ENCODE results near the gene OR52W1. TPM values are rescaled to one million over a fixed set of nuclear protein-coding genes. Genes with fewer than 3 reads are reported as not detected.
"Not testable (repeated sequence)": the region's sequence is repeated elsewhere in the genome, so short reads cannot be mapped to it uniquely, and the experiment has no call there.

The OR52W1 gene
- total RNA-seq, 1 experiment from 2014 or later: not detected

GRCh38 chr11:6228520-6228919 lies 29.5 kb downstream of the OR52W1 start:
- Histone ChIP-seq H3K9me3 (replicated peaks) (no peaks in the 10 kb centered on the region), H3K27ac (no peak overlapping the region), H3K27me3 (replicated peaks) (no peaks in the 10 kb centered on the region), H3K36me3 (no peaks in the 10 kb centered on the region), H3K4me1 (replicated peaks) (no peaks in the 10 kb centered on the region), H3K4me3 (no peak overlapping the region)
- no peak for DNase-seq (ENCODE audit: low read depth in 1 of 2, low spot score in 2 of 2)

GRCh38 chr11:6229911-6230310 lies 30.9 kb downstream of the OR52W1 start:
- Histone ChIP-seq H3K27ac (no peak overlapping the region), H3K4me1 (replicated peaks) (no peaks in the 10 kb centered on the region), H3K27me3 (replicated peaks) (no peaks in the 10 kb centered on the region), H3K36me3 (no peaks in the 10 kb centered on the region), H3K4me3 (no peak overlapping the region), H3K9me3 (replicated peaks) (no peaks in the 10 kb centered on the region)
- DNase-seq (ENCODE audit: low read depth in 1 of 2, low spot score in 2 of 2): no peak

DNA sequence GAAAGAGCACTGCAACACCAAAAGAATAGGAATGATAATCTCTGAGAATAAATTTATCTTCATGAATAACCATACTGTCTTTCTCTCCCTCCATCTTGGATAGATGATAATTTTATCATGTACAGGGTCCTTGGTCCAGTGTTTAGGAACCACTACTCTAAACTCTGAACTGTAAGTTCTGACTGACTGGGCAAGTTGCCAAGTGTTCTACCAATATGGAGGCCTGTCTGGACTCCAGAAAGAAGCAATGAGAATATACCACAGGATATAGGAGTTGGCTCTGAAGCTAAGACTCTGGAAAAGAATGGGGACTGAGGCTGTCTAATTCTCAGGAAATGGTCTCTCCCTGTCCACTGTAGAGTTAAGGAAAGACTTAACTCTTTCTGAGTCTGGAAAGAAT lies 33.9 kb downstream of the OR52W1 start:
- Histone ChIP-seq H3K4me3 (no peak overlapping the region), H3K9me3 (replicated peaks) (no peaks in the 10 kb centered on the region), H3K27me3 (replicated peaks) (no peaks in the 10 kb centered on the region), H3K36me3 (no peaks in the 10 kb centered on the region), H3K27ac (no peak overlapping the region), H3K4me1 (replicated peaks) (no peaks in the 10 kb centered on the region)
- no peak for DNase-seq (ENCODE audit: low read depth in 1 of 2, low spot score in 2 of 2)

DNA sequence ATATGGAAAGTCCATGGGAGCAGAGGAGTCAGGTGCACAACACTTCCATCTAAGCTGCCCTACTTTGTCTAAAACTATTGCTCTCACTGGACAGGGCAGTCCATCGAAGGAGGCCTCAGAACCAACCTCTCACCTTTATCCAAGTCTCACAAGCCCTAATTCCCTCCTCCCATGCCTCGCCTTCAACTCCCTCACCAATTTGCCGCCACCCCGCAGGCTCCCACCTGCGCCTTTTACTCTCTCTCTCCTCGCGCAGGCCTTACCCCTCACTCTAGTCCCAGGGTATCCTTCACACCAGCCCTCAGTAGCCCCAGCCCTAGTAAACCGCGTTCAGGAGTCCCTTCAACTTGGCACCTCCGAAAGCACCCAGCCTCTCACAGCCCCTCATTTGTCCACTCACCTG lies 35.0 kb downstream of the OR52W1 start:
- no peak for DNase-seq (ENCODE audit: low read depth in 1 of 2, low spot score in 2 of 2)

DNA sequence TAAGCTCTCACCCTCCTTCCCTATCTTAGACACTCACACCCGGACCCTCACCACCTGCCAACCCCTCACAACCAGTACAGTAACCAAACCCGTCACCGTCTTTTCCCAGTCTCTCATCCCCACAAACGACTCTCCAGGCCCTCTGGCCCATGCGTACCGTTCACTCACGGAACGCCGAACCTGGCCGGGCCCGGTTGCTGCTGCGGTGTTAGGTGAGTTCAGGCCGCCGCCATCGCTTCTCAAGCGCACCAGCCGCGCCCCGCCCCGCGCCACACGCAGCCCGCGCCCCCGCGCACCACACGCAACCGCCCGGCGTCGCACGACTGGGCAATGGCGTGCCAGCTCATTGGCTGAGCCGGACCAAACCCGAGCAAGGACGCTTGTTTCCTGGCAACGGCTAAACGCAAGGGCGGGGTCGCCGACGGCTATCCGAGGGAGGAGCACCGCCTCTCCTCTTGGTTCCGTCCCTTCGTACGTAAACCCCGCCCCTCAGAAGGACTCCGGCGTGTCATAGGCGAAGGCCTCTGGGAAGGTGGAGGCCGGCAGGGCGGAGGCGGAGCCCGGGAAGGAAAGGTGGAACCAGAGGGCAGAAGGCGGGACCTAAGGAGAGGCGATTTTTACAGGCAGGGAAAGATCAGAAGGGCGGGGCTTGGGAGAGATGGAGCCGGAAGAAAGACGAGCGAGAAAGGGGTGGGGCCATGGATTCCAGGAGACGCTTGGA lies 35.5 kb downstream of the OR52W1 start, which contains the start of gene FHIP1B:
FHIP1B (minus strand) TSS at position 250 of the 721 bp plus-strand sequence. CDS start 10,120 bp downstream, outside the sequence.
- no peaks in the 10 kb centered on the region for H3K36me3 ChIP-seq
- H3K4me1 ChIP-seq (replicated peaks): no peaks in the 10 kb centered on the region
- H3K27ac ChIP-seq: 0 out of 2 replicates have a peak within 1 kb of the TSS, but pooled peaks have one; percentile 16
- H3K9me3 ChIP-seq (replicated peaks): no peaks in the 10 kb centered on the region
- DNase-seq (ENCODE audit: low read depth in 1 of 2, low spot score in 2 of 2): peak; percentile 98 to 99
- peak within 1 kb of the TSS; percentile 54 for H3K4me3 ChIP-seq
- H3K27me3 ChIP-seq (replicated peaks): no peaks in the 10 kb centered on the region

More for the DNA sequence above, 35.0 kb downstream of the OR52W1 start:
- Histone ChIP-seq H3K27ac (0 out of 2 replicates have a peak overlapping the region, but pooled peaks have one; percentile 16), H3K4me3 (peak overlapping the region; percentile 54), H3K9me3 (replicated peaks) (no peaks in the 10 kb centered on the region), H3K27me3 (replicated peaks) (no peaks in the 10 kb centered on the region), H3K4me1 (replicated peaks) (no peaks in the 10 kb centered on the region), H3K36me3 (no peaks in the 10 kb centered on the region)

DNA sequence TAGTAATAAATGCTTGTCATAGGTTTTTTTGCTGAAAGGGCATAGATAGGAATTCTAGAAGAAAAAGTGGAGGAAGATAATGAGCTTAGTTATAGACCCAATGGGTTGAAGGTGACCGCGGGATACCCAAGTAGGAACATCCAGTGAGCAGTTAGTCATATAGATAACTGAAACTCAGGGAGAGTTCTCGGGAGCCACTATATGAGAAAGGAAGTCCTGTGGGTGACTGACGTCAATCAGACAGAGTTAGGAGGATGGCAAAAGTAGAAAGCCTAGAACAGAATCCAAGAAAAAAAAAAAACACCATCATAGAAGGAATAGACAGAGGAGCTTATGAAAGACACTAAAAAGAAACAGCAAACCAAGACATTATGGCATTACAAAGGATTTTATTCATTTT lies 38.2 kb downstream of the OR52W1 start:
- H3K4me3 ChIP-seq: no peak overlapping the region
- no peak for DNase-seq (ENCODE audit: low read depth in 1 of 2, low spot score in 2 of 2)

GRCh38 chr11:6237761-6238302 lies 38.8 kb downstream of the OR52W1 start:
- no peak overlapping the region for H3K4me3 ChIP-seq
- H3K36me3 ChIP-seq: no peaks in the 10 kb centered on the region
- no peak for DNase-seq (ENCODE audit: low read depth in 1 of 2, low spot score in 2 of 2)
- H3K27ac ChIP-seq: no peak overlapping the region
- no peaks in the 10 kb centered on the region for H3K27me3 ChIP-seq (replicated peaks)
- H3K4me1 ChIP-seq (replicated peaks): no peaks in the 10 kb centered on the region
- H3K9me3 ChIP-seq (replicated peaks): no peaks in the 10 kb centered on the region

More for the DNA sequence above, 38.2 kb downstream of the OR52W1 start:
- H3K27ac ChIP-seq: no peak overlapping the region
- H3K4me1 ChIP-seq (replicated peaks): no peaks in the 10 kb centered on the region
- no peaks in the 10 kb centered on the region for H3K27me3 ChIP-seq (replicated peaks)
- no peaks in the 10 kb centered on the region for H3K36me3 ChIP-seq
- H3K9me3 ChIP-seq (replicated peaks): no peaks in the 10 kb centered on the region

DNA sequence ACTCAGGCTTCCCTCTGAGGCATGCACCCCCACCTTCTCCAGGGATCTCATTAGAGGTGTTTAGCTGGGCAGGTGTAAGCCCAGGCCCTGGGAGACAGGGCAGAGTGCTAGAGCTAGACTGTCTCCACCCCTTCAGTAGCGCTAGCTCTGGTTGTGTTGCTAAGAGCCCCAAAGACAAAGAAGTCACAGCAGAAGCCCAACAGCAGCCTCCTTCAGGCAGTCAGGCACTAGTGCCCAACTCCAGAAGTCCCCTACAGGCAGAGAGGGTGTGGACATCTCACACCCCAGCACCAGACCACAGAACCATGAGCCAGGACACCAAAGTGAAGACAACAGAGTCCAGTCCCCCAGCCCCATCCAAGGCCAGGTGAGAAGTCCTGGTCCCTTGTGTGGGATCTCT lies 39.9 kb downstream of the OR52W1 start, which contains the start of gene CNGA4:
CNGA4 (plus strand) TSS at position 188 of the 400 bp plus-strand sequence; CDS start at position 306, 118 bp downstream.
- Histone ChIP-seq H3K36me3 (no peaks in the 10 kb centered on the region), H3K27ac (no peak within 1 kb of the TSS), H3K9me3 (replicated peaks) (no peaks in the 10 kb centered on the region), H3K4me1 (replicated peaks) (no peaks in the 10 kb centered on the region), H3K4me3 (no peak within 1 kb of the TSS), H3K27me3 (replicated peaks) (no peaks in the 10 kb centered on the region)
- DNase-seq (ENCODE audit: low read depth in 1 of 2, low spot score in 2 of 2): no peak

DNA sequence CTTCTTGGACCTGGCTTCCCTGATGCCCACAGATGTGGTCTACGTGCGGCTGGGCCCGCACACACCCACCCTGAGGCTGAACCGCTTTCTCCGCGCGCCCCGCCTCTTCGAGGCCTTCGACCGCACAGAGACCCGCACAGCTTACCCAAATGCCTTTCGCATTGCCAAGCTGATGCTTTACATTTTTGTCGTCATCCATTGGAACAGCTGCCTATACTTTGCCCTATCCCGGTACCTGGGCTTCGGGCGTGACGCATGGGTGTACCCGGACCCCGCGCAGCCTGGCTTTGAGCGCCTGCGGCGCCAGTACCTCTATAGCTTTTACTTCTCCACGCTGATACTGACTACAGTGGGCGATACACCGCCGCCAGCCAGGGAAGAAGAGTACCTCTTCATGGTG lies 41.1 kb downstream of the OR52W1 start:
- DNase-seq (ENCODE audit: low read depth in 1 of 2, low spot score in 2 of 2): no peak
- H3K27ac ChIP-seq: no peak overlapping the region
- no peaks in the 10 kb centered on the region for H3K36me3 ChIP-seq
- H3K9me3 ChIP-seq (replicated peaks): no peaks in the 10 kb centered on the region
- no peaks in the 10 kb centered on the region for H3K4me1 ChIP-seq (replicated peaks)
- H3K4me3 ChIP-seq: no peak overlapping the region
- H3K27me3 ChIP-seq (replicated peaks): no peaks in the 10 kb centered on the region

- Histone ChIP-seq H3K36me3 (no peaks in the 10 kb centered on the region), H3K4me3 (no peak overlapping the region), H3K9me3 (replicated peaks) (no peaks in the 10 kb centered on the region), H3K4me1 (replicated peaks) (no peaks in the 10 kb centered on the region), H3K27ac (no peak overlapping the region), H3K27me3 (replicated peaks) (no peaks in the 10 kb centered on the region)
- no peak for DNase-seq (ENCODE audit: low read depth in 1 of 2, low spot score in 2 of 2)
Measured at GRCh38 chr11:6240781-6241180, 41.8 kb downstream of the OR52W1 start.

- Histone ChIP-seq H3K27me3 (replicated peaks) (no peaks in the 10 kb centered on the region), H3K9me3 (replicated peaks) (no peaks in the 10 kb centered on the region), H3K36me3 (no peaks in the 10 kb centered on the region), H3K4me1 (replicated peaks) (no peaks in the 10 kb centered on the region), H3K27ac (no peak overlapping the region), H3K4me3 (no peak overlapping the region)
- DNase-seq (ENCODE audit: low read depth in 1 of 2, low spot score in 2 of 2): no peak
Measured at GRCh38 chr11:6241316-6241715, 42.3 kb downstream of the OR52W1 start.

- no peak overlapping the region for H3K27ac ChIP-seq
- H3K9me3 ChIP-seq (replicated peaks): no peaks in the 10 kb centered on the region
- DNase-seq (ENCODE audit: low read depth in 1 of 2, low spot score in 2 of 2): no peak
- H3K4me1 ChIP-seq (replicated peaks): no peaks in the 10 kb centered on the region
- no peaks in the 10 kb centered on the region for H3K27me3 ChIP-seq (replicated peaks)
- no peak overlapping the region for H3K4me3 ChIP-seq
- H3K36me3 ChIP-seq: no peaks in the 10 kb centered on the region
Measured at GRCh38 chr11:6245536-6245935, 46.5 kb downstream of the OR52W1 start.

DNA sequence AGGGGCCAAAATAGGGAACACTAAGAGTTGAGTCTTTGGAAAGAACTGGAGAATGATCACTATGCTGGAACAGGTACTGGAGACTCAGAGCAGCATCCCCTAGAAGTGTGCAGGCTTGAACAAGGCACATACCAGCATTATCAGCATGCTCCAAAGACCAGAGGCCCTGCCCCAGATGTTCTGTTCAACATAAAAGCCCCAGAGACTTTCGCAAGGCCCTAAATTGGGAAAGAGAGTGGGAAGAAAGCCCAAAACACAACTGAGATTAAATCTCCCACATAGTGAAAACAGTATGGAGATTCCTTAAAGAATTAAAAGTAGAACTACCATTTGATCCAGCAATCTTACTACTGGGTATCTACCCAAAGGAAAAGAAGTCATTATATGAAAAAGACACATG lies 49.2 kb downstream of the OR52W1 start:
- DNase-seq (ENCODE audit: low read depth in 1 of 2, low spot score in 2 of 2): no peak
- no peak overlapping the region for H3K4me3 ChIP-seq
- H3K9me3 ChIP-seq (replicated peaks): no peaks in the 10 kb centered on the region

DNA sequence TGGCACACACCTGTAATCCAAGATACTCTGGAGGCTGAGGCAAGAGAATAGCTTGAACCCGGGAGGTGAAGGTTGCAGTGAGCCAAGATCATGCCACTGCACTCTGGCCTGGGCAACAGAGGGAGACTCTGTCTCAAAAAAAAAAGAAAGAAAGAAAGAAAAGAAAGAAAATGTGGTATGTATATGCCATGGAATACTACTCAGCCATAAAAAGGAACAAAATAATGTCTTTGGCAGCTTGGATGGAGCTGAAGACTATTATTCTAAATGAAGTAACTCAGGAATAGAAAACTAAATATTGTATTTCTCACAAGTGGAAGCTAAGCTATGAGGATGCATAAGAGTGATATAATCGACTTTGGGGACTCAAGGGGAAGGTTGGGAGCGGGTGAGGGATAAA lies 49.9 kb downstream of the OR52W1 start:
- H3K4me3 ChIP-seq; H3K4me1 ChIP-seq (replicated peaks); H3K27ac ChIP-seq; H3K36me3 ChIP-seq; DNase-seq (ENCODE audit: low read depth in 1 of 2, low spot score in 2 of 2); H3K9me3 ChIP-seq (replicated peaks); H3K27me3 ChIP-seq (replicated peaks): not testable (repeated sequence)

More for the DNA sequence above, 49.2 kb downstream of the OR52W1 start:
- Histone ChIP-seq H3K4me1 (replicated peaks) (peaks cover 5% of the 10 kb centered on the region; the same call in 1 of the 2 replicates), H3K27ac (no peak overlapping the region), H3K27me3 (replicated peaks) (no peaks in the 10 kb centered on the region), H3K36me3 (no peaks in the 10 kb centered on the region)

All from SJSA1 (cell line).